Smooth muscle cell (in vitro differentiated cells): ENCODE results near the gene LRRC18. TPM values are rescaled to one million over a fixed set of nuclear protein-coding genes. Genes with fewer than 3 reads are reported as not detected.

Experiments used
- DNase-seq: peaks from one replicate; lab custom pipeline; 2025; ENCODE audit not compliant: unreplicated experiment; lab: John Stamatoyannopoulos, UW
- H2AFZ ChIP-seq: fragments of 200-600 bp; sonication (generic); 2 replicates; pipeline ENCODE4 v1.6.0; 2016; ENCODE audit warnings: antibody characterized with exemption, low read depth, mild to moderate bottlenecking
- H3F3A ChIP-seq: fragments of 200-600 bp; sonication (generic); 2 replicates; pipeline ENCODE4 v1.6.0; 2017; ENCODE audit warnings: antibody characterized with exemption, low read depth
- H3K27ac ChIP-seq: fragments of 200-600 bp; sonication (generic); 2 replicates; pipeline ENCODE4 v1.5.1; 2016; ENCODE audit warnings: low read depth, mild to moderate bottlenecking
- H3K27me3 ChIP-seq: fragments of 200-600 bp; sonication (generic); 2 replicates; pipeline ENCODE4 v1.6.1; 2016; ENCODE audit warnings: low read depth, mild to moderate bottlenecking
- H3K36me3 ChIP-seq: fragments of 200-600 bp; sonication (generic); 2 replicates; pipeline ENCODE4 v1.5.1; 2016; ENCODE audit warnings: low read depth
- H3K4me1 ChIP-seq: fragments of 200-600 bp; sonication (generic); 2 replicates; pipeline ENCODE4 v1.5.1; 2016; ENCODE audit warnings: low read depth
- H3K4me2 ChIP-seq: fragments of 200-600 bp; sonication (generic); 2 replicates; pipeline ENCODE4 v1.6.0; 2016; ENCODE audit warnings: mild to moderate bottlenecking
- H3K4me3 ChIP-seq: fragments of 200-600 bp; sonication (generic); 2 replicates; pipeline ENCODE4 v1.5.1; 2016; ENCODE audit warnings: mild to moderate bottlenecking
- H3K79me2 ChIP-seq: fragments of 200-600 bp; sonication (generic); 2 replicates; pipeline ENCODE4 v1.6.0; 2016; ENCODE audit warnings: low read depth, mild to moderate bottlenecking
- H3K9ac ChIP-seq: fragments of 200-600 bp; sonication (generic); 2 replicates; pipeline ENCODE4 v1.6.0; 2016; ENCODE audit warnings: low read depth
- H3K9me3 ChIP-seq: fragments of 200-600 bp; sonication (generic); replicated peaks from 2 replicates; pipeline ENCODE4 v1.5.1; 2016; ENCODE audit warnings: low read depth
- H4K20me1 ChIP-seq: fragments of 200-600 bp; sonication (generic); 2 replicates; pipeline ENCODE4 v1.6.0; 2016; ENCODE audit warnings: low read depth
- CTCF ChIP-seq: fragments of 200-600 bp; sonication (generic); IDR thresholded peaks from 2 replicates; pipeline ENCODE4 v1.5.1; 2017; ENCODE audit warnings: borderline replicate concordance, mild to moderate bottlenecking, antibody characterized with exemption; ENCODE audit not compliant: insufficient read depth, poor library complexity, severe bottlenecking
- WGBS: methylation state at CpG from one replicate; pipeline ENCODE4 v1.1.7; 2016; ENCODE audit warnings: low lambda C conversion rate; 5-methylcytosine and 5-hydroxymethylcytosine counted together
- polyA plus RNA-seq: library from polyadenylated mRNA; unstranded; fragments of >200 nt; fragmentation: Nextera tagmentation; extraction: Ambion mirVana; gene quantifications from 2 replicates; pipeline ENCODE4 v1.2.1, GENCODE V29; 2016
- total RNA-seq: library from RNA; depleted of rRNA; stranded (reverse); fragments of >200 nt; gene quantifications from 2 replicates; pipeline ENCODE4 v1.2.3, GENCODE V29; 2014

Gene LRRC18
- total and polyA plus RNA-seq, 2 experiments from 2014 or later = not detected

GRCh38 chr10:48982584-48982983 lies 42.9 kb upstream of the LRRC18 start:
- H3K79me2 ChIP-seq = no peaks in the 10 kb centered on the region
- TF ChIP-seq CTCF = no peak
- WGBS = 81% methylated on average over 5 of the region's 5 CpGs
- H3K9ac ChIP-seq = no peak overlapping the region
- H3K4me2 ChIP-seq = no peak overlapping the region
- H3K4me1 ChIP-seq = no peaks in the 10 kb centered on the region
- H2AFZ ChIP-seq = no peak overlapping the region
- no peak for DNase-seq
- no peaks in the 10 kb centered on the region for H3K9me3 ChIP-seq
- H3K27ac ChIP-seq = no peak overlapping the region
- no peak overlapping the region for H3K4me3 ChIP-seq
- H3K27me3 ChIP-seq = peaks cover 5% of the 10 kb centered on the region
- H3K36me3 ChIP-seq = no peaks in the 10 kb centered on the region
- H3F3A ChIP-seq = no peaks in the 10 kb centered on the region
- H4K20me1 ChIP-seq = no peaks in the 10 kb centered on the region

- WGBS = 26% methylated on average over 12 of the region's 12 CpGs
- Histone ChIP-seq H3K36me3 (no peaks in the 10 kb centered on the region), H3K27ac (no peak overlapping the region), H4K20me1 (no peaks in the 10 kb centered on the region), H3K79me2 (no peaks in the 10 kb centered on the region), H2AFZ (no peak overlapping the region), H3K4me1 (no peaks in the 10 kb centered on the region), H3F3A (no peaks in the 10 kb centered on the region), H3K4me2 (no peak overlapping the region), H3K9ac (no peak overlapping the region), H3K9me3 (no peaks in the 10 kb centered on the region), H3K27me3 (peaks cover 5% of the 10 kb centered on the region), H3K4me3 (no peak overlapping the region)
- TF ChIP-seq CTCF = peak; percentile 88
- DNase-seq = peak; percentile 6
Observed at GRCh38 chr10:48981310-48981907, 41.8 kb upstream of the LRRC18 start.

- no peak overlapping the region for H3K9ac ChIP-seq
- H3K27ac ChIP-seq = no peak overlapping the region
- H3K4me2 ChIP-seq = no peak overlapping the region
- no peaks in the 10 kb centered on the region for H3K36me3 ChIP-seq
- no peak for TF ChIP-seq CTCF
- H3F3A ChIP-seq = no peaks in the 10 kb centered on the region
- H3K27me3 ChIP-seq = peaks cover 11% of the 10 kb centered on the region
- H2AFZ ChIP-seq = no peak overlapping the region
- no peak overlapping the region for H3K4me3 ChIP-seq
- DNase-seq = no peak
- WGBS = 68% methylated on average over 5 of the region's 5 CpGs
- no peaks in the 10 kb centered on the region for H3K4me1 ChIP-seq
- H4K20me1 ChIP-seq = no peaks in the 10 kb centered on the region
- H3K79me2 ChIP-seq = no peaks in the 10 kb centered on the region
- H3K9me3 ChIP-seq = no peaks in the 10 kb centered on the region
Observed at GRCh38 chr10:48978318-48978717, 38.7 kb upstream of the LRRC18 start.

- TF ChIP-seq CTCF = peak; percentile 28
- Histone ChIP-seq H3F3A (no peaks in the 10 kb centered on the region), H3K79me2 (no peaks in the 10 kb centered on the region), H3K9ac (no peak overlapping the region), H3K9me3 (no peaks in the 10 kb centered on the region), H3K27ac (no peak overlapping the region), H3K27me3 (peaks cover 26% of the 10 kb centered on the region), H3K36me3 (no peaks in the 10 kb centered on the region), H3K4me2 (no peak overlapping the region), H3K4me1 (no peaks in the 10 kb centered on the region), H2AFZ (no peak overlapping the region), H3K4me3 (no peak overlapping the region), H4K20me1 (no peaks in the 10 kb centered on the region)
- DNase-seq = no peak
Observed at GRCh38 chr10:48976196-48976595, 36.6 kb upstream of the LRRC18 start.
